ENCODE data around the gene HOMER3.

Gene HOMER3

DNA sequence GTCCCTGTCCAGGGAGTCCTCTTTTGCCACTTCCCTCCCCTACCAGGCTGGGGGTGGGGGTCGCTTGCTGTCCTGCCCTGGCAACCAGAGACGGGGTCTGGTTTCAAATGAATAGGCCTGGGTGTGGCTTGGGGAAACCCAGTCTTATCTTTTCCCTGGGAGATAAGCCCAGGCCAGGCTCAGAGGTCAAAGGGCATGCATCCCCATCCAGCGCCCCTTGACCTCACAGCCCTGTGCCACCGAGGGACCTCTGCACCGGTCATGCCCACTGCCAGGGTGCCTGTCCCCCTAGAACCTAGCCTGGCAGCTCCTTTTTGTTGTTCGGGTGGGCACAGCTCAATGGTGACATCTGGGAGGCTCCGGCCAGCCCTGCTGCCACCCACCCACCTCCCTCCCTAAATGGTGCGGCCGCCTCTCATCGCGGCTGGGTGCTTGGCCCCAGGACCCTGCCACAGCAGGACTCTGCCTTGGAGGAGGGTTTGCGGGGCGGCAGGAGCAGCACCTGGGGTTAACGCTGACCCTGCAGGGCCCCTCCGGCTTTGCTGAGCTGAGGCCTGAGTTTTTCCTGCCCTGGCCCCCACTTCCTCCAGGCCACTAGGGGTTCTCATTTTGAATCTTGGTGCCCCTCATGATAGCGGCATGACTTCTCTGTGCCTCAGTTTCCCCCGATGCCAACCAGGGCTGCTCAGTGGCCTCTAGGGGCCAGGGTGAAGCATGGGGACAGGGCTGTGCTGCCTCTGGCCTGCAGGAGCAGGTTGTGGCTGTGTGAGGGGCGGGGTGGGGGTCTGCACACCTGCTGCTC lies 42.2 kb downstream of the HOMER3 start:
- TF ChIP-seq CTCF (IDR thresholded peaks at IDR 0.05; ENCODE audit: extremely low read depth, missing control alignments), result no peak
- DNase-seq (ENCODE audit: low spot score), result no peak

DNA sequence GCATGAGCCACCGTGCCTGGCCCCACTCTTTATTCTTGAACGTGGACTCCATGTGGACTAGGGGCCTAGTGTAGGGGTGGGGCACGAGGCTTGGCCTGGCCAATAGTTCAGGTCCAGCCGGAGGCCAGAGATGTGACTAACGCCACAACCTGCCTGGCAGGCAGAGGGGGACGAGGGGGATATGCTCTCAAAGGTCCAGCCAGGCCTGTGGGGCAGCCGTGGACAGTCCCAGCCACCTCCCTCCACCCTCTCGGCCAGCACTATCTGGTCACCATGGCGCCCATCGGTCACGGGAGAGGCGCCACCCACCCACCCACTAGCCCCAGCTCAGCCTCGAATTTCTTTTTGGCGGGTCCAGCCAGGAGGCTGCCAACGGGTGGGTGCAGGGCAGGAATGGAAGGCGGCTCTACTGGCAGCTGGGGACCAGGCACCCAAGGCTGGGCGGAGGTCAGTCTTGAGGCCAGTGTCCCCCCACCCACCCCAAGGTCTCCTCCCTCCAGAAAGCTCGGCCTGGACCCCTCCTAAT lies 42.9 kb downstream of the HOMER3 start:
- TF ChIP-seq CTCF (IDR thresholded peaks at IDR 0.05; ENCODE audit: extremely low read depth, missing control alignments), result no peak
- no peak for DNase-seq (ENCODE audit: low spot score)

GRCh38 chr19:18897094-18898029 lies 43.7 kb downstream of the HOMER3 start:
- DNase-seq (ENCODE audit: low spot score), result no peak
- TF ChIP-seq CTCF (IDR thresholded peaks at IDR 0.05; ENCODE audit: extremely low read depth, missing control alignments), result no peak

- DNase-seq (ENCODE audit: low spot score), result peak; percentile 63
- no peak for TF ChIP-seq CTCF (IDR thresholded peaks at IDR 0.05; ENCODE audit: extremely low read depth, missing control alignments)
Measured at GRCh38 chr19:18896421-18896841, 44.6 kb downstream of the HOMER3 start.

- DNase-seq (ENCODE audit: low spot score), result peak; percentile 63
Measured at GRCh38 chr19:18895824-18896341, 45.1 kb downstream of the HOMER3 start, which contains the start of gene CERS1. TSS of gene CERS1 (minus strand) at chr19:18896158. CDS start at chr19:18896072, 86 bp downstream.

More at GRCh38 chr19:18895824-18896341, 45.1 kb downstream of the HOMER3 start, which contains the start of gene CERS1:
- no peak for TF ChIP-seq CTCF (IDR thresholded peaks at IDR 0.05; ENCODE audit: extremely low read depth, missing control alignments)
